ENCODE results near the gene HEATR9.
"Not testable (repeated sequence)": the region's sequence is repeated elsewhere in the genome, so short reads cannot be mapped to it uniquely, and the experiment has no call there.

The HEATR9 gene

GRCh38 chr17:35868737-35869136 is at the start of gene HEATR9:
Gene HEATR9, minus strand, starts transcription at chr17:35868891. Its CDS starts 149 bp downstream, at chr17:35868742.
- no peak for DNase-seq

- DNase-seq = no peak
Measured at GRCh38 chr17:35917519-35918213, 49.0 kb upstream of the HEATR9 start.

- DNase-seq = no peak
Measured at GRCh38 chr17:35915153-35915964, 46.7 kb upstream of the HEATR9 start.

GRCh38 chr17:35914354-35914753 is 45.7 kb upstream of the HEATR9 start:
- DNase-seq = no peak

GRCh38 chr17:35913609-35914008 is 44.9 kb upstream of the HEATR9 start:
- DNase-seq = no peak

- no peak for DNase-seq
Measured at GRCh38 chr17:35912942-35913341, 44.3 kb upstream of the HEATR9 start.

GRCh38 chr17:35912339-35912912 is 43.7 kb upstream of the HEATR9 start:
- DNase-seq = no peak

GRCh38 chr17:35909408-35909807 is 40.7 kb upstream of the HEATR9 start:
- DNase-seq = no peak

- no peak for DNase-seq
Measured at GRCh38 chr17:35907691-35908090, 39.0 kb upstream of the HEATR9 start.

GRCh38 chr17:35906926-35907637 is 38.4 kb upstream of the HEATR9 start:
- DNase-seq = no peak

- DNase-seq = no peak
Measured at GRCh38 chr17:35906191-35906925, 37.7 kb upstream of the HEATR9 start.

GRCh38 chr17:35903451-35903850 is 34.8 kb upstream of the HEATR9 start:
- DNase-seq = no peak

GRCh38 chr17:35901631-35902175 is 33.0 kb upstream of the HEATR9 start:
- DNase-seq = no peak

- DNase-seq = no peak
Measured at GRCh38 chr17:35900708-35901480, 32.2 kb upstream of the HEATR9 start.

- DNase-seq = no peak
Measured at GRCh38 chr17:35900280-35900679, 31.6 kb upstream of the HEATR9 start.

- no peak for DNase-seq
Measured at GRCh38 chr17:35898283-35899070, 29.8 kb upstream of the HEATR9 start.

- not testable (repeated sequence) for DNase-seq
Measured at GRCh38 chr17:35897772-35898171, 29.1 kb upstream of the HEATR9 start.

- DNase-seq = no peak
Measured at GRCh38 chr17:35895636-35896587, 27.2 kb upstream of the HEATR9 start.

- no peak for DNase-seq
Measured at GRCh38 chr17:35894206-35894605, 25.5 kb upstream of the HEATR9 start.

All from NCI-H82 (cell line).